Stimulated activated naive CD8-positive, alpha-beta T cell treated with anti-CD3 and anti-CD28 coated beads, Interleukin-15, Interleukin-2, amounts not matched to agents 100 ng/mL and 50 ng/mL, for 24 hours (primary cell): ENCODE results near the gene PSORS1C1.
A peak's percentile ranks its signal among the peaks of the same experiment; 100 is the strongest.
"Not testable (repeated sequence)": the region's sequence is repeated elsewhere in the genome, so short reads cannot be mapped to it uniquely, and the experiment has no call there.

ENCODE experiments used
- H3K27ac Mint-ChIP-seq: one replicate; pipeline ENCODE4 v1.8.0; 2021; ENCODE audit warnings: mild to moderate bottlenecking, mixed read lengths
- H3K27me3 Mint-ChIP-seq: one replicate; pipeline ENCODE4 v1.8.0; 2021; ENCODE audit warnings: mixed read lengths
- H3K36me3 Mint-ChIP-seq: one replicate; pipeline ENCODE4 v1.8.0; 2021; ENCODE audit warnings: low read depth, mixed read lengths
- H3K4me1 Mint-ChIP-seq: one replicate; pipeline ENCODE4 v1.8.0; 2021; ENCODE audit warnings: low read depth, mixed read lengths
- H3K4me3 Mint-ChIP-seq: one replicate; pipeline ENCODE4 v1.8.0; 2021; ENCODE audit warnings: mild to moderate bottlenecking, mixed read lengths
- H3K9me3 Mint-ChIP-seq: one replicate; pipeline ENCODE4 v1.8.0; 2021; ENCODE audit warnings: mixed read lengths

PSORS1C1 gene, protein sequence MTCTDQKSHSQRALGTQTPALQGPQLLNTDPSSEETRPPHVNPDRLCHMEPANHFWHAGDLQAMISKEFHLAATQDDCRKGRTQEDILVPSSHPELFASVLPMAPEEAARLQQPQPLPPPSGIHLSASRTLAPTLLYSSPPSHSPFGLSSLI

DNA sequence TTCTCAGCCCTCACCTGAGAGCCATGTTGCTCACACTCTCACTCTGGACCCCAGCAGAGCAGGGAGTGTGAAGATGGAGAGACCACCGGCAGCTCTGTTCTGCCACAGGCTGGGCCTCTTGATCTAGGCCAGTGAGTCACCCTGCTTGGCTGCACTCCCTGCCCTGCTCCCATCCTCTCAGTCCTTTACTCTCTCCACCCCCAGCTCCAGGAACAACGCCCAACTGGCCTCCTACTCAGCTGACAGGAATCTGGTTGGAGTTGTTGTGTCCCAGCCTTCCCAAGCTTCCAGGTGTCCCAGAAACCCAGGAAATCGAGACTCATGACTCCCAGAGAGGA is at the start of gene PSORS1C1:
PSORS1C1 (plus strand) TSS at position 260 of the 338 bp plus-strand sequence. CDS start 14,833 bp downstream, outside the sequence.
- no peak within 1 kb of the TSS for H3K4me3 Mint-ChIP-seq
- H3K27ac Mint-ChIP-seq, result no peak within 1 kb of the TSS
- no peaks in the 10 kb centered on the region for H3K4me1 Mint-ChIP-seq
- peaks cover 13% of the 10 kb centered on the region for H3K27me3 Mint-ChIP-seq
- H3K9me3 Mint-ChIP-seq, result no peaks in the 10 kb centered on the region
- H3K36me3 Mint-ChIP-seq, result no peaks in the 10 kb centered on the region

DNA sequence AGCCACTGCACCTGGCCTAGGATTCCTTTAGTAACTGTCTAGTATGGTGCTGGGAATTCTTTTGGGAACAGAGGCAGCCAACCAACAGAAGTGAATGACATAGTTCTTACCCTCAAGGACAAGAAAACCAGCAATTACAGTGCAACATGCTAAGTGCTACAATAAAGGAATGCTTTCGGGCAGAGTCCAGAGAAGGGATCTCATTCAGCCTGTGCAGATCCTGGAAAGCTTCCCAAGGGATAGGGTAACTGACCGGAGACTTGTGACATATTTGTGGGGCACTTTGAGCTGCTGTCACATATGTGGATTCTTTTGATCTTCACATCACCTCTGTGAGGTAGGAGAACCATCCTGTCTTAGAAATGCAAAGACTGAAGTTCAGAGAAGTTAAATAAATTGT is 49.0 kb upstream of the PSORS1C1 start:
- Mint-ChIP-seq H3K4me1 (peaks cover 6% of the 10 kb centered on the region), H3K4me3 (no peak overlapping the region), H3K36me3 (no peaks in the 10 kb centered on the region), H3K9me3 (no peaks in the 10 kb centered on the region), H3K27ac (no peak overlapping the region), H3K27me3 (no peaks in the 10 kb centered on the region)

GRCh38 chr6:31067028-31067427 is 47.6 kb upstream of the PSORS1C1 start:
- H3K36me3 Mint-ChIP-seq, H3K9me3 Mint-ChIP-seq, H3K27ac Mint-ChIP-seq, H3K4me3 Mint-ChIP-seq, H3K4me1 Mint-ChIP-seq, H3K27me3 Mint-ChIP-seq: not testable (repeated sequence)

- H3K4me3 Mint-ChIP-seq, H3K9me3 Mint-ChIP-seq, H3K4me1 Mint-ChIP-seq, H3K27me3 Mint-ChIP-seq, H3K27ac Mint-ChIP-seq, H3K36me3 Mint-ChIP-seq: not testable (repeated sequence)
Observed at GRCh38 chr6:31067891-31068668, 46.5 kb upstream of the PSORS1C1 start.

- Mint-ChIP-seq H3K4me1 (peaks cover 6% of the 10 kb centered on the region), H3K27me3 (no peaks in the 10 kb centered on the region), H3K4me3 (no peak overlapping the region), H3K36me3 (no peaks in the 10 kb centered on the region), H3K27ac (no peak overlapping the region), H3K9me3 (no peaks in the 10 kb centered on the region)
Observed at GRCh38 chr6:31068669-31069340, 45.8 kb upstream of the PSORS1C1 start.

GRCh38 chr6:31070711-31071197 is 43.8 kb upstream of the PSORS1C1 start:
- H3K9me3 Mint-ChIP-seq, result no peaks in the 10 kb centered on the region
- H3K27me3 Mint-ChIP-seq, result no peaks in the 10 kb centered on the region
- no peak overlapping the region for H3K27ac Mint-ChIP-seq
- H3K4me3 Mint-ChIP-seq, result no peak overlapping the region
- H3K36me3 Mint-ChIP-seq, result no peaks in the 10 kb centered on the region
- H3K4me1 Mint-ChIP-seq, result peaks cover 6% of the 10 kb centered on the region

- no peaks in the 10 kb centered on the region for H3K27me3 Mint-ChIP-seq
Observed at GRCh38 chr6:31074401-31074800, 40.2 kb upstream of the PSORS1C1 start.

DNA sequence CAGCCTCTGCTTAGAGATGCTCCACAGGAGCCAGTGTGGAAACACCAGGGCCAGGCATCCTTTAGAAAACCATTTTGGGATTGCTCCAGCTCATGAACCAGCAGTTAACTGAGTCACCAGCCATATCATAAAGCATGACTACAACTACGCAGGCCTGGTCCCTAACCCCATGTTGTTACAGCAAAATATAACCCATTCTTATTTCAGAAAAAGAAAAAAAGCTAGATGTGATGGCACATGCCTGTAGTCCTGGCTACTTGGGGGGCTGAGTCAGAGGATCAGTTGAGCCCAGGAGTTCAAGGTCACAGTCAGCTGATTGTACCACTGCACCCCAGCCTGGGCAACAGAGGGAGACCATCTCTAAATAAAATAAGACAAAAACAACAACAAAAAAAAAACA is 39.1 kb upstream of the PSORS1C1 start:
- Mint-ChIP-seq H3K27me3 (no peaks in the 10 kb centered on the region), H3K27ac (no peak overlapping the region), H3K4me3 (no peak overlapping the region), H3K4me1 (peaks cover 9% of the 10 kb centered on the region), H3K36me3 (no peaks in the 10 kb centered on the region), H3K9me3 (no peaks in the 10 kb centered on the region)

More at GRCh38 chr6:31074401-31074800, 40.2 kb upstream of the PSORS1C1 start:
- Mint-ChIP-seq H3K4me1 (peaks cover 3% of the 10 kb centered on the region), H3K4me3 (no peak overlapping the region), H3K27ac (no peak overlapping the region), H3K36me3 (no peaks in the 10 kb centered on the region), H3K9me3 (no peaks in the 10 kb centered on the region)

DNA sequence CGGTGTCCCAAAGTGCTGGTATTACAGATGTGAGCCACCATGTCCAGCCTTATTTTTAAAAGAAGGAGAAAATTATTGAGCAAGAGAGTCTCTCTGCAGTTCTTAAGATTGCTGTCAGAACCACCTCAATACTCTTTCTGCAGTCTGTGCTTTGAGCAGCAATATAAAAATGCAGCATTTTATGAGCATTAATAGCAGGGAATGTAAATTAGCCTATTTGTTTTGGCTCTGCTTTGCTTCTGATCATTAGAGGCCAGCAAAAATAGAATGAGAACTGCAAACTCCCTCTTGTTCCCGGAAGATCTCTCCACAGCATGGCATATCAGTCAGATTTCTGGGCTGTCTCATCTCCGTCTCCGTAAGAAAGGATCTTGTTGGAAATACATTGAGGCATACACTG is 38.0 kb upstream of the PSORS1C1 start:
- Mint-ChIP-seq H3K9me3 (no peaks in the 10 kb centered on the region), H3K36me3 (no peaks in the 10 kb centered on the region)

GRCh38 chr6:31079656-31080261 is 34.8 kb upstream of the PSORS1C1 start:
- Mint-ChIP-seq H3K9me3 (no peaks in the 10 kb centered on the region), H3K27me3 (no peaks in the 10 kb centered on the region), H3K27ac (no peak overlapping the region), H3K4me1 (peaks cover 9% of the 10 kb centered on the region), H3K36me3 (no peaks in the 10 kb centered on the region), H3K4me3 (peak overlapping the region; percentile 13)

More for the DNA sequence above, 38.0 kb upstream of the PSORS1C1 start:
- peaks cover 9% of the 10 kb centered on the region for H3K4me1 Mint-ChIP-seq
- H3K27me3 Mint-ChIP-seq, result no peaks in the 10 kb centered on the region
- H3K4me3 Mint-ChIP-seq, result no peak overlapping the region
- no peak overlapping the region for H3K27ac Mint-ChIP-seq

GRCh38 chr6:31081872-31082271 is 32.7 kb upstream of the PSORS1C1 start:
- peaks cover 3% of the 10 kb centered on the region for H3K27me3 Mint-ChIP-seq
- no peak overlapping the region for H3K27ac Mint-ChIP-seq
- H3K4me3 Mint-ChIP-seq, result no peak overlapping the region
- no peaks in the 10 kb centered on the region for H3K36me3 Mint-ChIP-seq
- H3K9me3 Mint-ChIP-seq, result no peaks in the 10 kb centered on the region
- peaks cover 12% of the 10 kb centered on the region for H3K4me1 Mint-ChIP-seq

GRCh38 chr6:31083742-31084354 is 30.8 kb upstream of the PSORS1C1 start:
- Mint-ChIP-seq H3K27me3 (peaks cover 3% of the 10 kb centered on the region), H3K4me3 (no peak overlapping the region), H3K27ac (peak overlapping the region; percentile 26), H3K36me3 (no peaks in the 10 kb centered on the region), H3K9me3 (no peaks in the 10 kb centered on the region), H3K4me1 (peaks cover 21% of the 10 kb centered on the region)

DNA sequence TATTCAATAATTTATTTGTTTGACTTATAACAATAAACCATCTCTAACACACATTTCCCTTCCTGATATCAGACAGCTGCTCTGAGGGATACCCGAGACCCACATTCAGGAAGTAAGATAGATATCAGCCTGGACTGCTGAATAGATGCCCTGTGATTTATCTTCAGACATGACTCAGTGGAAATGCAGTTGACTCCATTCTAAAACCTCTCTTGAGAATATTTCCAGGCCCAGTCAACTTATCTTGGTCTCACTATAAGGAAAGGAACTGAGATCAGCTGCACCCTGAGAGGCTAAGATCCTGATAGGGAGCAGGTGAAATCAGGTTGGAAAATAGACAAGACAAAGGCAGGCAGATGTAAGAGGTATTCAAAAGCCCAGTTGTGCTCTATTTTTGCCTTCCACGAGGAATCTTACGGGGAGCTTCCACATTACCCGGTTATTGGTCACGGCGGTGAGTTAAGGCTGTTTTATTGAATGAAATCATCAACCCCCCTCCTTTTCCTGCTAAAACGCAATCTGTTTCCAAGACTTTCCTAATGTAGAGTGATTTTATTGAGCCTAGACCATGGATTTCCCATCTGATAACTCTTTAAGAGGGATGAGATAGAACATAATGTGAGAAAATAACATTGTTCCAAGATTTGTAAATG is 27.7 kb upstream of the PSORS1C1 start:
- Mint-ChIP-seq H3K4me3 (no peak overlapping the region), H3K36me3 (no peaks in the 10 kb centered on the region), H3K4me1 (peaks cover 13% of the 10 kb centered on the region)

GRCh38 chr6:31087494-31088089 is 27.0 kb upstream of the PSORS1C1 start:
- Mint-ChIP-seq H3K4me3 (no peak overlapping the region), H3K36me3 (no peaks in the 10 kb centered on the region), H3K27me3 (peaks cover 3% of the 10 kb centered on the region), H3K4me1 (peaks cover 13% of the 10 kb centered on the region), H3K9me3 (no peaks in the 10 kb centered on the region), H3K27ac (no peak overlapping the region)

More for the DNA sequence above, 27.7 kb upstream of the PSORS1C1 start:
- Mint-ChIP-seq H3K27ac (peak overlapping the region; percentile 12), H3K9me3 (no peaks in the 10 kb centered on the region), H3K27me3 (peaks cover 3% of the 10 kb centered on the region)
